Measurements from ENCODE around the gene HOXD1. TPM values are rescaled to one million over a fixed set of nuclear protein-coding genes. Genes with fewer than 3 reads are reported as not detected.

HOXD1 gene
- total RNA-seq, 1 experiment from 2014 or later: not detected

GRCh38 chr2:176146101-176146500, 42.4 kb upstream of the HOXD1 start:
- Histone ChIP-seq H3K18ac (ENCODE audit: insufficient read length, low read depth, low read length) (no peak overlapping the region), H3K14ac (ENCODE audit: insufficient read depth, low read length) (no peak overlapping the region), H3K27me3 (ENCODE audit: insufficient read depth, low read length) (peaks cover 93% of the 10 kb centered on the region), H3K23me2 (ENCODE audit: insufficient read length, low read depth, low read length, poor library complexity, severe bottlenecking) (no peaks in the 10 kb centered on the region), H4K20me1 (ENCODE audit: control insufficient read depth, insufficient read depth, insufficient read length) (no peaks in the 10 kb centered on the region), H3K79me2 (ENCODE audit: insufficient read depth, low read length) (no peaks in the 10 kb centered on the region), H3K4me2 (ENCODE audit: insufficient read depth, insufficient read length, low read length) (no peak overlapping the region), H2AFZ (ENCODE audit: low read length) (no peak overlapping the region), H3K4me1 (ENCODE audit: insufficient read depth, low read length) (no peaks in the 10 kb centered on the region), H3K9me3 (ENCODE audit: control insufficient read depth, low read depth, low read length) (no peaks in the 10 kb centered on the region), H3T11ph (ENCODE audit: low read length) (no peak overlapping the region), H4K91ac (ENCODE audit: insufficient read length, low read depth, low read length) (no peak overlapping the region), H4K8ac (replicated peaks; ENCODE audit: insufficient read length, low read depth, low read length) (no peak overlapping the region), H2BK5ac (ENCODE audit: insufficient read length, low read length) (no peak overlapping the region), H2BK20ac (ENCODE audit: low read depth, low read length, poor library complexity, severe bottlenecking) (no peak overlapping the region), H2BK12ac (ENCODE audit: insufficient read length, low read depth, low read length) (no peak overlapping the region), H3K79me1 (ENCODE audit: insufficient read depth, low read depth, low read length, poor library complexity, severe bottlenecking) (no peaks in the 10 kb centered on the region), H2AK5ac (ENCODE audit: insufficient read length, low read length) (no peak overlapping the region), H3K23ac (ENCODE audit: insufficient read length, low read depth, low read length) (no peak overlapping the region), H3K27ac (ENCODE audit: insufficient read length, low read depth, low read length) (no peak overlapping the region), H4K5ac (ENCODE audit: insufficient read length, low read depth, low read length) (no peak overlapping the region), H3K9ac (ENCODE audit: extremely low read depth, insufficient read length, low read length) (no peak overlapping the region), H2BK15ac (ENCODE audit: low read depth, low read length) (no peak overlapping the region), H3K4ac (ENCODE audit: low read depth, low read length) (no peak overlapping the region), H3K56ac (ENCODE audit: insufficient read length, low read depth, low read length) (no peak overlapping the region), H2BK120ac (ENCODE audit: low read depth, low read length, poor library complexity, severe bottlenecking) (no peak overlapping the region)
- Mint-ChIP-seq H3K27me3 (ENCODE audit: low read depth) (peaks cover 100% of the 10 kb centered on the region), H3K9me3 (peaks cover under 1 to 10% of the 10 kb centered on the region in 2 experiments; a peak in 4 of 5 replicates), H3K4me1 (peaks cover 2 to 15% of the 10 kb centered on the region in 2 experiments; a peak in 3 of 4 replicates), H3K4me3 (no peak overlapping the region), H3K36me3 (ENCODE audit: insufficient read depth in 1 of 3, low read depth in 3 of 3) (no peaks in the 10 kb centered on the region; a peak in 1 of 7 replicates), H3K27ac (no peak overlapping the region)
- DNase-seq: no peak
- TF ChIP-seq CTCF (conservative IDR thresholded peaks at IDR 0.05): no peak
- no CpG with 5 or more reads among the region's 6 CpGs for WGBS (ENCODE audit: extremely low coverage, insufficient read length, low lambda C conversion rate)
